CD4-positive, alpha-beta memory T cell (primary cell): ENCODE results near the gene CCDC127. TPM values are rescaled to one million over a fixed set of nuclear protein-coding genes. Genes with fewer than 3 reads are reported as not detected.

Source experiments
- CTCF ChIA-PET: fragments of 350-600 bp; sonication (Branson Sonifier 250); formaldehyde crosslinking; loops from one replicate; lab custom pipeline; 2021; ENCODE audit warnings: inconsistent platforms; ENCODE audit not compliant: partially characterized antibody; lab: Charles Lee
- POLR2A ChIA-PET: fragments of 350-600 bp; sonication (Branson Sonifier 250); formaldehyde crosslinking; loops from one replicate; lab custom pipeline; 2021; ENCODE audit not compliant: partially characterized antibody; lab: Charles Lee
- DNase-seq, 5 donors: peaks; one replicate each; pipeline versions ENCODE4 v3.0.0 to v3.0.0-alpha.2; 2020 to 2022; ENCODE audit warnings: mixed read lengths in 1 of 5
- H3K27ac ChIP-seq: one replicate; pipeline ENCODE4 v1.7.0; 2013; ENCODE audit warnings: low read depth, low read length
- H3K27me3 ChIP-seq: 2 replicates; pipeline ENCODE4 v1.7.0; 2013; ENCODE audit warnings: mild to moderate bottlenecking, low read length, moderate library complexity; ENCODE audit not compliant: insufficient read depth
- H3K36me3 ChIP-seq: 2 replicates; pipeline ENCODE4 v1.7.0; 2013; ENCODE audit warnings: mild to moderate bottlenecking, low read length, moderate library complexity; ENCODE audit not compliant: insufficient read depth
- H3K4me1 ChIP-seq: 2 replicates; pipeline ENCODE4 v1.7.0; 2013; ENCODE audit warnings: mild to moderate bottlenecking, low read length, moderate library complexity; ENCODE audit not compliant: insufficient read depth
- H3K4me3 ChIP-seq, 2 donors: one replicate each; pipeline ENCODE4 v1.7.0; 2013; ENCODE audit warnings: low read length in 2 of 2, mild to moderate bottlenecking in 1 of 2
- H3K9me3 ChIP-seq, 2 donors: one replicate each; pipeline ENCODE4 v1.7.0; 2013; ENCODE audit warnings: low read length in 2 of 2, control low read depth in 1 of 2; ENCODE audit not compliant: control insufficient read depth in 1 of 2
- H3K27ac Mint-ChIP-seq, 7 donors: one replicate each; pipeline ENCODE4 v1.8.0; 2020 to 2021; ENCODE audit warnings: mixed read lengths in 7 of 7, mild to moderate bottlenecking in 6 of 7, inconsistent platforms in 3 of 7, moderate library complexity in 3 of 7
- H3K27me3 Mint-ChIP-seq, 2 donors: one replicate each; pipeline ENCODE4 v1.8.0; 2020 to 2021; ENCODE audit warnings: mixed read lengths in 2 of 2
- H3K36me3 Mint-ChIP-seq, 2 donors: one replicate each; pipeline ENCODE4 v1.8.0; 2020 to 2021; ENCODE audit warnings: mixed read lengths in 2 of 2, inconsistent platforms in 1 of 2, mild to moderate bottlenecking in 1 of 2
- H3K4me1 Mint-ChIP-seq, 4 donors: one replicate each; pipeline ENCODE4 v1.8.0; 2020 to 2021; ENCODE audit warnings: mixed read lengths in 4 of 4, mild to moderate bottlenecking in 1 of 4
- H3K4me3 Mint-ChIP-seq, 8 donors: one replicate each; pipeline ENCODE4 v1.8.0; 2020 to 2021; ENCODE audit warnings: mixed read lengths in 8 of 8, mild to moderate bottlenecking in 7 of 8, moderate library complexity in 6 of 8, inconsistent platforms in 3 of 8
- H3K9me3 Mint-ChIP-seq, 8 donors: one replicate each; pipeline ENCODE4 v1.8.0; 2020 to 2021; ENCODE audit warnings: mixed read lengths in 8 of 8, mild to moderate bottlenecking in 5 of 8, inconsistent platforms in 3 of 8, moderate library complexity in 1 of 8
- intact Hi-C: fragments of 100-400 bp; cut with micrococcal nuclease; formaldehyde crosslinking; loops from one replicate; pipeline ENCODE4 v1.15.1; 2023
- polyA plus RNA-seq, 2 donors: library from polyadenylated mRNA; unstranded; fragments of 300-500 nt; fragmentation: Illumina TruSeq; gene quantifications; one replicate each; pipeline ENCODE4 v1.2.3, GENCODE V29; 2021
- total RNA-seq, 2 experiments: library from RNA; stranded (reverse); gene quantifications; one replicate each; pipeline ENCODE4 v1.2.3, GENCODE V29; 2021

Gene CCDC127
- total and polyA plus RNA-seq, 4 experiments from 2014 or later: 2.9 to 7.7 (median 5.9) TPM

- Mint-ChIP-seq H3K36me3 (no peaks in the 10 kb centered on the region), H3K4me1 (peaks cover 4 to 11% (median 7%) of the 10 kb centered on the region in 4 donors), H3K9me3 (peaks cover 0 to 3% (median 0%) of the 10 kb centered on the region in 8 donors), H3K4me3 (no peak overlapping the region), H3K27ac (peak overlapping the region in 1 of 7 donors; percentile 14), H3K27me3 (peaks cover 8 to 15% of the 10 kb centered on the region in 2 donors)
- Histone ChIP-seq H3K4me3 (no peak overlapping the region), H3K36me3 (no peaks in the 10 kb centered on the region), H3K27ac (no peak overlapping the region), H3K27me3 (peaks cover 6% of the 10 kb centered on the region), H3K4me1 (peaks cover 10% of the 10 kb centered on the region), H3K9me3 (no peaks in the 10 kb centered on the region)
- intact Hi-C loops: no loop called here
- no peak for DNase-seq
- CTCF ChIA-PET: interaction anchor here (0.8 to 1.2 kb wide), 2 partner anchors 13 to 240 kb away, joined by 3 read pairs; no protein-coding TSS in a partner anchor
- POLR2A ChIA-PET: interaction anchor here (1.2 kb wide), 1 partner anchor 28 kb away, joined by 3 read pairs; no protein-coding TSS in a partner anchor
These were observed 27.5 kb downstream of the CCDC127 start for GRCh38 chr5:190366-191035.

- H3K4me1 Mint-ChIP-seq: peaks cover 4 to 11% (median 7%) of the 10 kb centered on the region in 4 donors
- POLR2A ChIA-PET: no interaction called here
- Histone ChIP-seq H3K36me3 (no peaks in the 10 kb centered on the region), H3K9me3 (no peaks in the 10 kb centered on the region), H3K27ac (no peak overlapping the region), H3K4me1 (peaks cover 10% of the 10 kb centered on the region), H3K27me3 (peaks cover 6% of the 10 kb centered on the region), H3K4me3 (no peak overlapping the region)
- peaks cover 8 to 15% of the 10 kb centered on the region in 2 donors for H3K27me3 Mint-ChIP-seq
- H3K4me3 Mint-ChIP-seq: no peak overlapping the region
- no peaks in the 10 kb centered on the region for H3K36me3 Mint-ChIP-seq
- peak overlapping the region in 1 of 7 donors; percentile 14 for H3K27ac Mint-ChIP-seq
- CTCF ChIA-PET: interaction anchor here (1.2 kb wide), 1 partner anchor 241 kb away, joined by 3 read pairs; no protein-coding TSS in a partner anchor
- DNase-seq: no peak
- H3K9me3 Mint-ChIP-seq: peaks cover 0 to 3% (median 0%) of the 10 kb centered on the region in 8 donors
- intact Hi-C loops: no loop called here
These were observed 28.0 kb downstream of the CCDC127 start for GRCh38 chr5:189976-190365.

GRCh38 chr5:189486-189885, 28.5 kb downstream of the CCDC127 start:
- ChIA-PET POLR2A (interaction anchor here (1.1 kb wide), 1 partner anchor 25 kb away, joined by 3 read pairs; no protein-coding TSS in a partner anchor), CTCF (interaction anchor here (1.3 to 1.5 kb wide), 2 partner anchors 9 to 30 kb away, joined by 6 read pairs; no protein-coding TSS in a partner anchor)
- Histone ChIP-seq H3K36me3 (no peaks in the 10 kb centered on the region), H3K4me1 (peaks cover 10% of the 10 kb centered on the region), H3K4me3 (no peak overlapping the region), H3K9me3 (no peaks in the 10 kb centered on the region), H3K27me3 (peaks cover 6% of the 10 kb centered on the region), H3K27ac (no peak overlapping the region)
- intact Hi-C loops: no loop called here
- Mint-ChIP-seq H3K9me3 (peaks cover 0 to 3% (median 0%) of the 10 kb centered on the region in 8 donors), H3K27me3 (peaks cover 8 to 15% of the 10 kb centered on the region in 2 donors), H3K4me1 (peaks cover 4 to 11% (median 7%) of the 10 kb centered on the region in 4 donors), H3K4me3 (no peak overlapping the region), H3K36me3 (no peaks in the 10 kb centered on the region), H3K27ac (no peak overlapping the region)
- no peak for DNase-seq

GRCh38 chr5:188488-189481, 29.2 kb downstream of the CCDC127 start:
- peaks cover 8 to 15% of the 10 kb centered on the region in 2 donors for H3K27me3 Mint-ChIP-seq
- ChIA-PET POLR2A (interaction anchor here (1.1 to 1.2 kb wide), 3 partner anchors 26 to 82 kb away, joined by 3 to 18 read pairs (median 3); partner anchors contain the start of genes CCDC127, PDCD6 and SDHA), CTCF (interaction anchor here (0.8 to 2.1 kb wide), 23 partner anchors 8 to 265 kb away, joined by 3 to 19 read pairs (median 4); partner anchors contain the start of genes CCDC127, PDCD6 and SDHA)
- intact Hi-C loops: loop anchor here (1.0 kb wide), 2 partner anchors 32 to 237 kb away; no protein-coding TSS in a partner anchor
- DNase-seq: peak; percentile 80 to 83 (median 82)
- H3K4me1 ChIP-seq: peaks cover 10% of the 10 kb centered on the region
- H3K27ac Mint-ChIP-seq: peak overlapping the region in 6 of 7 donors; percentile 12 to 66 (median 34)
- H3K36me3 ChIP-seq: no peaks in the 10 kb centered on the region
- no peak overlapping the region for H3K4me3 ChIP-seq
- no peak overlapping the region for H3K27ac ChIP-seq
- no peaks in the 10 kb centered on the region for H3K9me3 ChIP-seq
- peaks cover 6% of the 10 kb centered on the region for H3K27me3 ChIP-seq
- peaks cover 0 to 3% (median 0%) of the 10 kb centered on the region in 8 donors for H3K9me3 Mint-ChIP-seq
- no peaks in the 10 kb centered on the region for H3K36me3 Mint-ChIP-seq
- peak overlapping the region in 4 of 8 donors; percentile 8 to 62 (median 44) for H3K4me3 Mint-ChIP-seq
- H3K4me1 Mint-ChIP-seq: peaks cover 4 to 11% (median 7%) of the 10 kb centered on the region in 4 donors

- DNase-seq: no peak
- POLR2A ChIA-PET: interaction anchor here (0.8 to 1.2 kb wide), 3 partner anchors 31 to 83 kb away, joined by 3 to 18 read pairs (median 3); partner anchors contain the start of genes CCDC127, PDCD6 and SDHA
- no peaks in the 10 kb centered on the region for H3K9me3 ChIP-seq
- H3K4me1 ChIP-seq: peaks cover 10% of the 10 kb centered on the region
- H3K27ac ChIP-seq: no peak overlapping the region
- H3K27me3 Mint-ChIP-seq: peaks cover 8 to 15% of the 10 kb centered on the region in 2 donors
- H3K36me3 Mint-ChIP-seq: no peaks in the 10 kb centered on the region
- peaks cover 0 to 3% (median 0%) of the 10 kb centered on the region in 8 donors for H3K9me3 Mint-ChIP-seq
- peak overlapping the region in 1 of 7 donors; percentile 49 for H3K27ac Mint-ChIP-seq
- no peaks in the 10 kb centered on the region for H3K36me3 ChIP-seq
- intact Hi-C loops: loop anchor here (1.0 kb wide), 2 partner anchors 32 to 237 kb away; no protein-coding TSS in a partner anchor
- CTCF ChIA-PET: interaction anchor here (0.8 to 2.1 kb wide), 23 partner anchors 7 to 266 kb away, joined by 3 to 19 read pairs (median 4); partner anchors contain the start of genes CCDC127, PDCD6 and SDHA
- peaks cover 4 to 11% (median 7%) of the 10 kb centered on the region in 4 donors for H3K4me1 Mint-ChIP-seq
- H3K27me3 ChIP-seq: peaks cover 6% of the 10 kb centered on the region
- peak overlapping the region in 1 of 8 donors; percentile 62 for H3K4me3 Mint-ChIP-seq
- H3K4me3 ChIP-seq: no peak overlapping the region
These were observed 30.1 kb downstream of the CCDC127 start for GRCh38 chr5:187617-188451.

GRCh38 chr5:187042-187431, 30.9 kb downstream of the CCDC127 start:
- Histone ChIP-seq H3K27me3 (peaks cover 6% of the 10 kb centered on the region), H3K4me1 (peaks cover 10% of the 10 kb centered on the region), H3K9me3 (no peaks in the 10 kb centered on the region), H3K36me3 (no peaks in the 10 kb centered on the region), H3K4me3 (no peak overlapping the region), H3K27ac (no peak overlapping the region)
- Mint-ChIP-seq H3K9me3 (peaks cover 0 to 3% (median 0%) of the 10 kb centered on the region in 8 donors), H3K36me3 (no peaks in the 10 kb centered on the region), H3K4me1 (peaks cover 4 to 11% (median 7%) of the 10 kb centered on the region in 4 donors), H3K27me3 (peaks cover 4 to 10% of the 10 kb centered on the region in 2 donors), H3K4me3 (no peak overlapping the region), H3K27ac (no peak overlapping the region)
- DNase-seq: no peak
- intact Hi-C loops: no loop called here
- ChIA-PET CTCF (interaction anchor here (2.1 kb wide), 1 partner anchor 238 kb away, joined by 19 read pairs; no protein-coding TSS in a partner anchor), POLR2A (interaction anchor here (0.8 kb wide), 1 partner anchor 48 kb away, joined by 3 read pairs; no protein-coding TSS in a partner anchor)
